ENCODE measurements around the gene RGL1. TPM values are rescaled to one million over a fixed set of nuclear protein-coding genes. Genes with fewer than 3 reads are reported as not detected.
A peak's percentile ranks its signal among the peaks of the same experiment; 100 is the strongest.

RGL1 gene
- total RNA-seq, 1 donor, result 0.27 TPM

- no peak for DNase-seq (ENCODE audit: low read depth in 2 of 3, low spot score in 2 of 3)
These were observed 12.8 kb downstream of the RGL1 start for GRCh38 chr1:183817576-183818288.

- no peak for DNase-seq (ENCODE audit: low read depth in 2 of 3, low spot score in 2 of 3)
These were observed 14.1 kb downstream of the RGL1 start for GRCh38 chr1:183819059-183819458.

GRCh38 chr1:183821309-183821888, 16.5 kb downstream of the RGL1 start:
- no peak for DNase-seq (ENCODE audit: low read depth in 2 of 3, low spot score in 2 of 3)

GRCh38 chr1:183821889-183822611, 17.1 kb downstream of the RGL1 start:
- DNase-seq (ENCODE audit: low read depth in 2 of 3, low spot score in 2 of 3), result no peak

GRCh38 chr1:183824291-183824690, 19.4 kb downstream of the RGL1 start:
- peak in 1 of 3 donors; percentile 21 for DNase-seq (ENCODE audit: low read depth in 2 of 3, low spot score in 2 of 3)

- DNase-seq (ENCODE audit: low read depth in 2 of 3, low spot score in 2 of 3), result no peak
These were observed 22.9 kb downstream of the RGL1 start for GRCh38 chr1:183827801-183828200.

- DNase-seq (ENCODE audit: low read depth in 2 of 3, low spot score in 2 of 3), result no peak
These were observed 25.5 kb downstream of the RGL1 start for GRCh38 chr1:183830389-183830788.

GRCh38 chr1:183831311-183831710, 26.4 kb downstream of the RGL1 start:
- DNase-seq (ENCODE audit: low read depth in 2 of 3, low spot score in 2 of 3), result no peak

- peak in 1 of 3 donors; percentile 31 for DNase-seq (ENCODE audit: low read depth in 2 of 3, low spot score in 2 of 3)
These were observed 27.5 kb downstream of the RGL1 start for GRCh38 chr1:183832459-183832858.

- no peak for DNase-seq (ENCODE audit: low read depth in 2 of 3, low spot score in 2 of 3)
These were observed 29.6 kb downstream of the RGL1 start for GRCh38 chr1:183834568-183834967.

- no peak for DNase-seq (ENCODE audit: low read depth in 2 of 3, low spot score in 2 of 3)
These were observed 31.7 kb downstream of the RGL1 start for GRCh38 chr1:183836598-183836997.

- no peak for DNase-seq (ENCODE audit: low read depth in 2 of 3, low spot score in 2 of 3)
These were observed 32.1 kb downstream of the RGL1 start for GRCh38 chr1:183837062-183837461.

- no peak for DNase-seq (ENCODE audit: low read depth in 2 of 3, low spot score in 2 of 3)
These were observed 33.3 kb downstream of the RGL1 start for GRCh38 chr1:183838221-183838620.

GRCh38 chr1:183840140-183840539, 35.2 kb downstream of the RGL1 start:
- no peak for DNase-seq (ENCODE audit: low read depth in 2 of 3, low spot score in 2 of 3)

GRCh38 chr1:183841550-183841949, 36.6 kb downstream of the RGL1 start:
- no peak for DNase-seq (ENCODE audit: low read depth in 2 of 3, low spot score in 2 of 3)

- DNase-seq (ENCODE audit: low read depth in 2 of 3, low spot score in 2 of 3), result peak in 2 of 3 donors; percentile 10 to 50
These were observed 37.3 kb downstream of the RGL1 start for GRCh38 chr1:183841950-183842794.

- no peak for DNase-seq (ENCODE audit: low read depth in 2 of 3, low spot score in 2 of 3)
These were observed 37.9 kb downstream of the RGL1 start for GRCh38 chr1:183842795-183843144.

- DNase-seq (ENCODE audit: low read depth in 2 of 3, low spot score in 2 of 3), result no peak
These were observed 39.9 kb downstream of the RGL1 start for GRCh38 chr1:183844806-183845205.

GRCh38 chr1:183845681-183846080, 40.8 kb downstream of the RGL1 start:
- DNase-seq (ENCODE audit: low read depth in 2 of 3, low spot score in 2 of 3), result no peak

GRCh38 chr1:183847641-183848040, 42.7 kb downstream of the RGL1 start:
- no peak for DNase-seq (ENCODE audit: low read depth in 2 of 3, low spot score in 2 of 3)

- DNase-seq (ENCODE audit: low read depth in 2 of 3, low spot score in 2 of 3), result no peak
These were observed 45.9 kb downstream of the RGL1 start for GRCh38 chr1:183850852-183851251.
